GM19239 (cell line): ENCODE measurements around the gene FBXW9.
"Not testable (repeated sequence)": the region's sequence is repeated elsewhere in the genome, so short reads cannot be mapped to it uniquely, and the experiment has no call there.

Experiments
- DNase-seq: peaks from one replicate; pipeline ENCODE4 v3.0.0; 2011; ENCODE audit warnings: low spot score; ENCODE audit not compliant: insufficient read length
- FAIRE-seq: peaks from 2 replicates; lab custom pipeline; 2011; peaks lifted over from hg19 to GRCh38; lab: Jason Lieb, UNC

FBXW9 gene

GRCh38 chr19:12720296-12720695, 23.9 kb upstream of the FBXW9 start:
- no peak for FAIRE-seq
- no peak for DNase-seq

DNA sequence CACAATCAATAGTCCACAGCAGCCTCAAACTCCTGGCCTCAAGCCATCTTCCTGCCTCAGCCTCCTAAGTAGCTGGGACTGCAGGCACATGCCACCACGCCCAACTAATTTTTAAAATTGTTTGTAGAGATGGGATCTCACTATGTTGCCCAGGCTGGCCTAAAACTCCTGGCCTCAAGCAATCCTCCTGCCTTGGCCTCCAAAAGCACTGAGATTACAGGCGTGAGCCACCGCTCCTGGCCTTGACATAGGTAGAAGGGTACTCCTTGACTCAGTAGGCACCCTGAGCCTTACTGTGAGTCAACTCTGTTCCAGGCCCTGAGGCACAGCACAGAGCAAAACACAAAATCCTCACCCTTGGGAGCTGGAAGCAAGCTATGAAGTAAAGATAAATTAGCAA, 19.5 kb upstream of the FBXW9 start:
- DNase-seq (no peak), FAIRE-seq (no peak)

DNA sequence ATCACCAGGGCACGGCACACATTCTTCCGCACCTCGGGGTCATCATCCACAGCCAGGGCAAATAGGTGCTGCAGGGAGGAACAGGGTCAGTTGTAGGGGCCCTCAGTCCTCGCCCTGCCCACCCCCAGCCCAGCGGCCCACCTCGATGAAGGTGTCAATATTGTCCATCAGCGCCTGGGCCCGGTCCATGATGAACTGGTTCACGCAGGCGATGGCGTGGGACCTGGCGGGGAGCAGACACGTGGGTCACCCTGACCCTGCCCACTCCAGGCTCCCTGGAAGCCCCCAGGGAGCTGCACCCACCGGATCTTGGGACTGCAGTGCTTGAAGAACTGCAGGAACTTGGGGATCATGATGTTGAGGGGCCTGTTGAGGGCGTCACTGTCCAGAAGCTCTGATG, 18.7 kb upstream of the FBXW9 start:
- no peak for DNase-seq

DNA sequence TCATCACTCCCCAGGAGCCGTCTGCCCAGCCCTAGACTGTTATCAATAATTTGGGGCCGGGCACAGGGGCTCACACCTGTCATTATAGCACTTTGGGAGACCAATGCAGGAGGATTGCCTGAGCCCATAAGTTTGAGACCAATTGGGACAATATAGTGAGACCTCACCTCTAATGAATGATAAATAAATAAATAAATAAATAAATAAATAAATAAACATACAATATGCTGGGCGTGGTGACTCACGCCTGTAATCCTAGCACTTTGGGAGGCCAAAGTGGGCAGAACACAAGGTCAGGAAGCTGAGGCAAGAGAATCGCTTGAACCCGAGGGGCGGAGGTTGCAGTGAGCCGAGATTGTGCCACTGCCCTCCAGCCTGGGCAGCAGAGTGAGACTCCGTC, 16.9 kb upstream of the FBXW9 start:
- not testable (repeated sequence) for DNase-seq

More for the DNA sequence above, 18.7 kb upstream of the FBXW9 start:
- no peak for FAIRE-seq

DNA sequence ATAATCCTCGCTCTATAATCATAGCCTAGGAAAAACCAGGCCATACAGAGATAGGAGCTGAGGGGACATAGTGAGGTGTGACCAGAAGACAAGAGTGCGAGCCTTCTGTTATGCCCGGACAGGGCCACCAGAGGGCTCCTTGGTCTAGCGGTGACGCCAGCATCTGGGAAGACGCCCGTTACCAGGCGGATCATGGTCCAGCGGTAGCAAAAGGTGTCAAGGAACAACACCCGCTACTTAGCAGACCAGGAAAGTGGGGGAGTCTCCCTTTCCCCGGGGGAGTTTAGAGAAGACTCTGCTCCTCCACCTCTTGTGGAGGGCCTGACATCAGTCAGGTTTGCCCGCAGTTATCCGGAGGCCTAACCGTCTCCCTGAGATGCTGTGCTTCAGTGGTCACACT, 15.6 kb upstream of the FBXW9 start:
- not testable (repeated sequence) for FAIRE-seq, DNase-seq

More for the DNA sequence above, 16.9 kb upstream of the FBXW9 start:
- not testable (repeated sequence) for FAIRE-seq

DNA sequence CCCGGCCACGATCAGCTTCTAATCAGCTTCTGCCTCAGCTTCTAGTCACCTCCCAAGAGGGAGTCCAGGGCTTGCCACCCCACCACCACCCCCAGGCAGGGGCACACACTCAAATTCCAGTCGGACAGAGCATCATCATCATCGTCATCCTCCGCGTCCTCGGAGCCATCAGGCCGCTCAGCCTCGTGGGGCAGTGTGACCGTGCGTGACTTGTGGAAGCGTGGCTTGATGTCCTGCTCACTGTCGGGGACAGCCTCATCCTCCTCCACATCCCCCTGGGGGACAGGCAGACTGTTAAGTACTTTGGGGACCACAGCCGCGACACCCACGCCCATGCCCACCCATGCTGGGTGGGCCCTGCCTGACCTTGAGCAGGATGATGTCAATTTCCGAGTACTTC, 14.8 kb upstream of the FBXW9 start:
- FAIRE-seq: no peak
- DNase-seq: no peak

DNA sequence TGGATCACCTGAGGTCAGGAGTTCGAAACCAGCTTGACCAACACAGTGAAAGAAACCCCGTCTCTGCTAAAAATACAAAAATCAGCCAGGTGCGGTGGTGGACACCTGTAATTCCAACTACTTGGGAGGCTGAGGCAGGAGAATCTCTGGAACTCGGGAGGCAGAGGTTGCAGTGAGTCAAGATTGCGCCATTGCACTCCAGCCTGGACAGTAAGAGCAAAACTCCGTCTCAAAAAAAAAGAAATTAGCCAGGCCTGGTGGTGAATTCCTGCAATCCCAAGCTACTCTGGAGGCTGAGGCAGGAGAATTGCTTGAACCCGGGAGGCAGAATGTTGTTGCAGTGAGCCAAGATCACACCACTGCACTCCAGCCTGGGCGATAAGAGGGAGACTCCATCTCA, 12.2 kb upstream of the FBXW9 start:
- no peak for FAIRE-seq
- no peak for DNase-seq

DNA sequence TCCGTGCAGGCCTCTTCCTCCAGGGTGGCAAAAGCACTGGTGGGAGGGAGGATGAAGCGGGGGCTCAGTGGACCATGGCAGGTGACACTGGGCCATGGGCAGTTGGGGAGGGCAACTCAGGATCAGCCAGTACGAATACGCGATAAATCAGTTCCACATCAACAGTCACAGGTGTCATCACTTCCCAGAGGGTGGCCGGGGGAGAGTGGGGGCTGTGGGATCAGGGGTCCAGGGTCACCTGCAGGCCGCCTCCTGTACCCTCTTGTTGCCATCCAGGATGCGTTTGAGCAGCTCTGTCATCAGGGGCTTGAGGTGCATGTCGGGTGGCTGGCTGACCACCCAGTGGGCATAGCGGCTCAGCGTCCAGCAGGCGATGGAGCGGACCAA, 9.9 kb upstream of the FBXW9 start:
- FAIRE-seq (no peak), DNase-seq (no peak)

DNA sequence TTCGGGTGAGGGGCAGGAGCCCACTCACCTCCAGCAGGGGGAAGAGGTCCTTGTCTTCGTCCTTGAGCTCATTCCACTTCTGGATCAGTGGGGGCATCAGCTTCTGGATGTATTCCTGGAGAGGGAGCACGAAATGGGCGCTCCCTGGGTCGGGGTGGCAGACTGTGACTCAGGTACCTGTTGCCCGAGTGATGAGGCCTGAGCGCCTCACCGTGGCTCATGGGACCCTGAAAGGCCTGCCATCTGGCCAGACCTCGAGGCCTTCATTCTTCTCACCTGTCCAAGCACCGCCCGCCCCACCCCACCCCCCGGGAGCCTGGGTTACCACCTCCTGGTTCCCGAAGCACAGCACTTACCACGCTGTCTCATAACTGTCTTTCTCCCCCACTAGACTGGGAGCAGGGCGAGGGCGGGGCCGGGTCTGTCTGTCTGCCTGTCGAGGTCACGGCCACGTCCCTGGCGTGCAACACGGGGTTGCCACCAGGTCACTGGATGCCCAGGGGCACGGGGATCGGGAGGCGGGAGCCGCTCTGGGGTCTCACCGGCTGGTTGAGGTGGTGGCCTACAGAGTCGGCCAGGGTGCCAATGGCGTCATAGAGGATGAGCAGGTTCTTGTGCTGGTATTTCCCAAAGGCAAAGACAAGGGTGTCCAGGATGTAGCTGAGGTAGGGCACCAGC, 9.4 kb upstream of the FBXW9 start:
- FAIRE-seq (no peak), DNase-seq (no peak)

- FAIRE-seq (no peak), DNase-seq (no peak)
These were observed 8.7 kb upstream of the FBXW9 start for GRCh38 chr19:12705169-12705568.

GRCh38 chr19:12703046-12703445, 6.6 kb upstream of the FBXW9 start:
- DNase-seq (no peak), FAIRE-seq (no peak)

DNA sequence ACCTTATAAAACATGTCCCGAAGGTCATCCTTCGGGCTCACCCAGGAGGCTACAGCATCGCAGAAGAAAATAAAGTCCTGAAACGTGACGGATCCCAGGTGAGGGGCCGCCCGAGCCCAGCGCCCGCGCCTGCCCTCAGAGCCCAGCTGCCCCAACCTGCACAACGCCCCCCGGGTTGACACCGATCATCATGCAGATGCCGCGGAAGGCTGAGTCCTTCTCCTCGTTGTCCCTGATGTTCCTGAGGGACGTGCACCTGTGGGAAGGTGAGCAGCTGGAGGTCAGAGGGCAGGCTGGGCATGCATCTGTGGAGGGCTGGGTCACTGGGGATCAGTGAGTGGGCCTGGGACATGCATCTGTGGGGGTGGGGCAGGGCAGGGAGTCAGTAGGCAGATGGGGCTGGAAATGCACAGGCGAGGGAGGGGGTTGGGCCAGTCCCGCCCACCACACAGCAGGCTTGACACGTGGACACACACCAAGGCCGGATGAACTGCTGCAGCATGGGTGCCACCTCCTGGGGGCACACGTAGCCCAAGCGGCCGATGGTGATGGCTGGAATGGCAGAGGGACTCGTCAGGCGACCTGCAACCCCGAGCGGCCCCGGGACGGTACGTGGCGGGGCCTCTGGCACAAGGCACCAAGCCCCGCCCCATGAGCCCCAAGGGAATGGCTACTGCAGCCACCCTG, 5.3 kb upstream of the FBXW9 start:
- no peak for FAIRE-seq
- DNase-seq: no peak

DNA sequence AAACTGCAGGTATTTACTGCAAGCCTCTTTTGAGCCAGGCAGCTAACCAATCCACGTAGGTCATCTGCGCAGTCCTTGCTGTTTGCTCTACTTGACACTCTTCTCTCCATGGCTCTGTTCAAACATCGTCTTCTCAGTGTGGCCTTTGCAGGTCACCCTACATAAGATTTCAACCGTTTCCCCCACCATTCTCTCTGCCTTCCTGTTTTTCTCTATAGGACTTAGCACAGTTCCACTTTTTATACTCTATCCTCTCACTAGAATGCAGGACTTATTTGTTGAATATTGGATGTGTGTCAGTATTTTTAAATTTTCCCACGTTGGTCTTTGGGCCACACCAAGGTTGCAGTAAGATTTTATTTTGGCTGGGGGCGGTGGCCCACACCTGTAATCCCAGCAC, 1.7 kb upstream of the FBXW9 start:
- no peak for FAIRE-seq

DNA sequence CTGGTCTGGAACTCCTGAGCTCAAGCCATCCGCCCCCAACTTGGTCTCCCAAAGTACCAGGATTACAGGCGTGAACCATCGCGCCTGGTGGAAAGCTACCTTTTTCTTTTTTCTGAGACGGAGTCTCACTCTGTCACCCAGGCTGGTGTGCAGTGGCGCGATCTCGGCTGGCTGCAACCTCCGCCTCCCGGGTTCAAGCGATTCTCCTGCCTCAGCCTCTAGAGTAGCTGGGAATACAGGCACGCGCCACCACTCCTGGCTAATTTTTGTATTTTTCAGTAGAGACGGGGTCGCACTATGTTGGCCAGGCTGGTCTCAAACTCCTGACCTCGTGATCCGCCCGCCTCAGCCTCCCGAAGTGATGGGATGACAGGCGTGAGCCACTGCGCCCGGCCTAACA, 994 bp upstream of the FBXW9 start:
- not testable (repeated sequence) for DNase-seq, FAIRE-seq

More for the DNA sequence above, 1.7 kb upstream of the FBXW9 start:
- no peak for DNase-seq

GRCh38 chr19:12695997-12696365, 450 bp downstream of the FBXW9 start:
- DNase-seq: peak; percentile 28
- FAIRE-seq: no peak

GRCh38 chr19:12695514-12695913, 917 bp downstream of the FBXW9 start:
- DNase-seq (no peak), FAIRE-seq (no peak)

DNA sequence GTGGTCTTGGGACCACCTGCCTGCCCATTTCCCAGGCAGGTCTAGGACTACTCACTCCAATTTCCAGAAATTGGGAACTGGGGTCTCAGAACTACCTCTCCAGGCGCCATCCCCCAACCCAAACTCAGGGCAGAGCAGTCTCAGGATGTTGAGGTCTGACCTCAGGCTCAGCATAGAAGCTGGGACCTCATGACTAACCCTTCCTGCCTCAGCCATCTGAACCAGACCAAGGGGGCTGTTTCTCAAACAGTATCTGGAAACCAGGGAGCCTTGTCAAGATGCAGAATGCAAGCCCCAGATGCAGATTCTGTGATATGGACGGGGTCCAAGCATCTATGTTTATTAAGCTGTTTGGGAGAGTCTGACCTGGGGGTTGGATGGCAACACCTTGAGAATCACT, 1.3 kb downstream of the FBXW9 start:
- FAIRE-seq: no peak
- no peak for DNase-seq

- no peak for FAIRE-seq
These were observed 1.8 kb downstream of the FBXW9 start for GRCh38 chr19:12694641-12695040.

GRCh38 chr19:12692960-12693359, 3.5 kb downstream of the FBXW9 start:
- DNase-seq (no peak), FAIRE-seq (no peak)

More at GRCh38 chr19:12694641-12695040, 1.8 kb downstream of the FBXW9 start:
- DNase-seq: no peak

DNA sequence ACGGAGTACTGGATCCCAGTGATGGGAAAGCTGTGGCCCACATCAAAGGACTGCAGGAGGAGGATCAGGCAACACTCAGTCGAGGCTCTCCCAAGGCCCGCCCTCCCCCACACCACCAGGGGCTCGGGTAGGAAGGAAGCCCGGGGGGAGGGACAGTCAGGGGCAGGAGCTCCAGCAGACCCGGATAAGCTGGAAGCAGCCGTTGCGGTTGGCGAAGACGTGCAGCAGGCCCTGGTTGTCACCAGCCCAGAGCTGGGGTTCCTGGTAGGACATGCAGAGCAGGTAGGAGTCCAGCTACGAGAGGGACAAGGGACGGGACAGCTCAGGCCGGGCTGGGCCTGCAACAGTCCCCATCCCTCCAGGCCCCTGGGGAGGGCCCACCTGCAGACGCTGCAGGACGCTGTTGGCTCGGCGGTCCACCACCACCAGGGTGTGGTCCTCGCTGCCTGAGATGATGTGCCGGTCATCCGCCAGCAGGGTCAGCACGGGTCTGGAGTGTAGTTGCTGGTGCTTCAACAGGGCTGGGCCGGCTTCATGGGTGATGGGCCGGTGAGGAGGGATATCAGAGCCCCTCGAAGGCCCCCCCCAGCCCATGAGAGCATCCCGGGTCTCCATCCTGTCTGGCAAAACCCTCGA, 6.7 kb downstream of the FBXW9 start:
- no peak for DNase-seq
- no peak for FAIRE-seq

GRCh38 chr19:12689012-12689411, 7.4 kb downstream of the FBXW9 start:
- no peak for DNase-seq
- no peak for FAIRE-seq
